HG03280 (cell line): ENCODE measurements around the gene FUZ.

Experiments
- ATAC-seq: cut with Tn5 transposase; IDR thresholded peaks from one replicate; pipeline ENCODE4 v1.9.1; 2021; ENCODE audit warnings: mild to moderate bottlenecking, moderate library complexity; ENCODE audit not compliant: unreplicated experiment

FUZ gene

GRCh38 chr19:49851456-49852259 is 38.6 kb upstream of the FUZ start:
- peak; percentile 12 for ATAC-seq

- ATAC-seq: peak; percentile 75
Measured at GRCh38 chr19:49850487-49851342, 37.6 kb upstream of the FUZ start, which contains the start of gene PTOV1. PTOV1 (plus strand) TSS chr19:49851159.

- no peak for ATAC-seq
Measured at GRCh38 chr19:49850221-49850486, 37.1 kb upstream of the FUZ start.

- ATAC-seq: no peak
Measured at GRCh38 chr19:49849433-49850220, 36.5 kb upstream of the FUZ start.

DNA sequence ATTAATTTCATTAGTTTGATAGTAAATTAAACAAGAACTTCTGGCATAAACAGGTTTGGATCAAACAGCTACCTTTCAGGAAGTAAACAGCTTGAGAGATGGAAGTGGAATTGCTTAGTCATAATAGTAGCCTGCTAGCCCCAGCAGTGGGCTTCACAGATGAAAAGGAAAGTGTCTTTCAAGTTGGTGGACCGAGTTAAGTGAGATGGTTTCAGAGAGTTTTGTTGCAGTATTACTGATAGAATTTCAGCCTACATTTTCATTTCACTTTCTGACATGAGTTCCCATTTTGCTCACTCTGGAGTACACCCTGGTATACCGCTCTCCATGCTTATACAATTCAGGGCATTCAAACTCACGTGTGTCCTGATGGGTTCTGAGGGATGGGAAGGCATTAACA is 35.8 kb upstream of the FUZ start:
- ATAC-seq: no peak

GRCh38 chr19:49847731-49848696 is 34.9 kb upstream of the FUZ start:
- ATAC-seq: no peak

- no peak for ATAC-seq
Measured at GRCh38 chr19:49846408-49846807, 33.3 kb upstream of the FUZ start.

- no peak for ATAC-seq
Measured at GRCh38 chr19:49845414-49845813, 32.3 kb upstream of the FUZ start.

DNA sequence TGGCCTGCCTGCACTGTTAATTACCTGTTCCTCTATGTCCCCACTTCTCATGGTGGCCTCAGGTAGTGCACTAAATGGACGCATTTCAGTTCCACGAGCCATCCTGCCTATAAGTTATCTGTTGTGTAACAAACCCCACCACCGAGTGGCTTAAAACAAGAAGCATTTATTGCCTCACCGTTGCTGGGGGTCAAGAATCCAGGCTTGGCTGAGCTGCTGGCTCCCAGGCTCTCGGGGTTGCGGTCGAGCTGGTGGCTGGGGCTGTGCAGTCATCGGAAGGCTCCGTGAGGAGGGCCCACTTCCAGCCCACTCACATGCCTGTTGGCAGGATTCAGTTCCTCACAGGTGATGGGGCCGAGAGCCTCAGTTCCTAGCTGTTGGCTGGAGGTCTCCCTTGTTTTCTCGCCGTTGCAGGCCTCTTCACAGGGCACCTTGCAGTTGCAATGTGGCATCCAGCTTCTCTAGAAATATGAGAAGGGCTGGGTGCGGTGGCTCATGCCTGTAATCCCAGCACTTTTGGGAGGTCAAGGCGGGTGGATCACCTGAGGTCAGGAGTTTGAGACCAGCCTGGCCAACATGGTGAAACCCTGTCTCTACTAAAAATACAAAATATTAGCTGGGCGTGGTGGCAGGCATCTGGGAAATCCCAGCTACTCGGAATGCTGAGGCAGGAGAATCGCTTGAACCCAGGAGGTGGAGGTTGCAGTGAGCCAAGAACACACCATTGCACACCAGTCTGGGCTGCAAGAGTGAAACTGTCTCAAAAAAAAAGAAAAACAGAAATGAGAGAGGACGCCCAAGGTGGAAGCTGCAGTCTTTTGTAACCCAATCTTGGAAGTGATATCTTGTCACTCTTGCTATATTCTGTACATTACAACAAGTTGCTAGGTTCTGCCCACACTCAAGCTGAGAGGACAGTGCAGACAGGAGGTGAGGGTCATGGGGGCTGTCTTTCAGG is 31.3 kb upstream of the FUZ start:
- ATAC-seq: no peak

- no peak for ATAC-seq
Measured at GRCh38 chr19:49843265-49843664, 30.2 kb upstream of the FUZ start.

DNA sequence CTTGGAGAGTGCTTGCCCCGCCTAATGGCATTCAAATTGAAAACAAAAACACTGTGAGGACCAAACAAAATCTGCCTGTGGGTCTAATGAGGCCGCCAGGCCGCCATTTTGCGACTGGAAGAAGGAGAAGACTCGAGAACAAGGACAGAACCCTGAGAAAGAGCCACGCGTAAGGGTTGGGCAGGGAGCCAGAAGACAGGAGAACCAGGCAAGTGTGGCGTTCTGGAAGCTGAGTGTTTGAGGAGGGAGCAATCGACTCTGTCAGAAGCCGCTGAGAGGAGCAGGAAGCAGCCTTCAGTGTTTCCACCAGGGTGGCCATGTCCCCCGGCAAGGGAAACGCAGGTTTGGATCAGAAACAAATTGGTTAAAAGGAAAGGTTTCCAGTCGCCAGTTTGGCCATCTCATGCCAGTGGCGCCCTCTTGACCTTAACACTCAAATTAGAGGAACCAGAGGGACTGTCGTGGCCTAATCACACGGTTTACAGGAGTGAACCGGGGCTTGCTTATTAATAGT is 27.7 kb upstream of the FUZ start:
- no peak for ATAC-seq

- ATAC-seq: no peak
Measured at GRCh38 chr19:49840321-49840720, 27.2 kb upstream of the FUZ start.

- ATAC-seq: no peak
Measured at GRCh38 chr19:49839713-49840112, 26.6 kb upstream of the FUZ start.

GRCh38 chr19:49838885-49839588 is 25.9 kb upstream of the FUZ start:
- ATAC-seq: no peak

DNA sequence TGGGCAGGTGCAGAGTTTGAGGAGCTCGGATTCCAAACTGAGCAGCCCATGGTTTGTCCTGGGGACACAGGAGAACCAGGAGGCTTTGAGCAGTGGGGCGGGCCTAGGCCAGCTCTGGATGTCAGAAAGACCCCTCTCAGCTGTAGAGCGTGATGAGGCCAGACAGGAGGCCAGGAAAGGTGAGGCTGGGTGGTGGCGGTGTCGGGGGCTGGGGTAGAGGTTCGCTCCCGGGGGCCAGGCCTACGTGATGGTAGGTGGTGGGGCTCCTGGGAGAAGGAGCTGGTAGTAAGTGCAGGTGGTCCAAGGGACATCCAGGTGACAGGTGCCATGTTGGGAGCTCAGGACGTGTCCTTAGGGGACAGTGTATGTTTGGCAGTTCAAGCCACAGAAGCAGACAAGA is 24.3 kb upstream of the FUZ start:
- no peak for ATAC-seq

GRCh38 chr19:49837009-49837310 is 23.9 kb upstream of the FUZ start:
- ATAC-seq: no peak

GRCh38 chr19:49836176-49837008 is 23.3 kb upstream of the FUZ start:
- no peak for ATAC-seq

DNA sequence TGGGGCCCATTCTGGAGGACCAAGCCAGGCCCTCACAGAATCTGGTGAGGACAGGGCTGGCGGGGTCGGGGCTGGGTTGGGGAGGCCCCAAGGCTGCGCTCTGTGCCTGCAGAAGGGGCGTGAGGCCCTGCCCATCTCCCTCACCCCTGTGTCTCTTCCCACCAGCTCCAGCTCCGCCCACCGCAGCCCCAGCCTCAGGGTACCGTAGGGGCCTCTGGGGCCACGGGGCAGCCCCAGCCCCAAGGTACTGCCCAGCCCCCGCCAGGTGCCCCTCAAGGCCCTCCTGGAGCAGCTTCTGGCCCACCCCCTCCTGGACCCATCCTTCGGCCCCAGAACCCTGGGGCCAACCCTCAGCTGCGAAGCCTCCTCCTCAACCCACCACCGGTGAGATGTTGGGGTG is 22.5 kb upstream of the FUZ start:
- ATAC-seq: no peak
